ENCODE measurements around the gene ZFR. TPM values are rescaled to one million over a fixed set of nuclear protein-coding genes. Genes with fewer than 3 reads are reported as not detected.

ZFR gene
- total RNA-seq, 1 experiment from 2014 or later: 109 TPM

DNA sequence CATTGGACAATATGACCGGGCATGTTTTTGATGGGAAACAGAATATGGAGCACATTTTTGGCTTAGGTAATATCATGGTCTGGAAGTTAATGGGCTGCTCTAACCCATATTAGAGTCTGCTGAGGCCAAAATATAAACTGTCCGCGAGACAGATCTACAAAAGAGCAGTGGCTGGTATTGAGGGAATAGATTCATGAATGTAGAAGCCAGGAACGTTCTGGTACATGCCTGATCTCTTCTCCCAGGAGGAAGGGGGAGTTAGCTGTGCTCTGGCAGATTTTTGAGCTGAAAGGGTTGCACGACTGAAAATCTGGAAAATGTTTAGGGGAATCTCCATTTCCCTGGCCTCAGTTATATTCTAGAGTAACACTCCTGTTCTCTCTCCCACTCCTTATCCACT is 42.9 kb upstream of the ZFR start:
- intact Hi-C loops (cut with micrococcal nuclease): loop anchor here (10.0 kb wide), 1 partner anchor 427 kb away; no protein-coding TSS in a partner anchor
- Mint-ChIP-seq H3K27me3 (ENCODE audit: insufficient read depth, unreplicated experiment) (no peaks in the 10 kb centered on the region), H3K36me3 (ENCODE audit: insufficient read depth, unreplicated experiment) (no peaks in the 10 kb centered on the region), H3K27ac (ENCODE audit: low read depth, unreplicated experiment) (no peak overlapping the region), H3K4me3 (ENCODE audit: unreplicated experiment) (no peak overlapping the region), H3K9me3 (ENCODE audit: unreplicated experiment) (no peaks in the 10 kb centered on the region), H3K4me1 (ENCODE audit: insufficient read depth, unreplicated experiment) (no peaks in the 10 kb centered on the region)
- TF ChIP-seq, protein P1, sequence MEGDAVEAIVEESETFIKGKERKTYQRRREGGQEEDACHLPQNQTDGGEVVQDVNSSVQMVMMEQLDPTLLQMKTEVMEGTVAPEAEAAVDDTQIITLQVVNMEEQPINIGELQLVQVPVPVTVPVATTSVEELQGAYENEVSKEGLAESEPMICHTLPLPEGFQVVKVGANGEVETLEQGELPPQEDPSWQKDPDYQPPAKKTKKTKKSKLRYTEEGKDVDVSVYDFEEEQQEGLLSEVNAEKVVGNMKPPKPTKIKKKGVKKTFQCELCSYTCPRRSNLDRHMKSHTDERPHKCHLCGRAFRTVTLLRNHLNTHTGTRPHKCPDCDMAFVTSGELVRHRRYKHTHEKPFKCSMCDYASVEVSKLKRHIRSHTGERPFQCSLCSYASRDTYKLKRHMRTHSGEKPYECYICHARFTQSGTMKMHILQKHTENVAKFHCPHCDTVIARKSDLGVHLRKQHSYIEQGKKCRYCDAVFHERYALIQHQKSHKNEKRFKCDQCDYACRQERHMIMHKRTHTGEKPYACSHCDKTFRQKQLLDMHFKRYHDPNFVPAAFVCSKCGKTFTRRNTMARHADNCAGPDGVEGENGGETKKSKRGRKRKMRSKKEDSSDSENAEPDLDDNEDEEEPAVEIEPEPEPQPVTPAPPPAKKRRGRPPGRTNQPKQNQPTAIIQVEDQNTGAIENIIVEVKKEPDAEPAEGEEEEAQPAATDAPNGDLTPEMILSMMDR (IDR thresholded peaks at IDR 0.05; ENCODE audit: unreplicated experiment): no peak
- DNase-seq (ENCODE audit: unreplicated experiment): no peak
- CTCF ChIA-PET: interaction anchor here (0.6 to 5.3 kb wide), 8 partner anchors 10 to 429 kb away, joined by 3 to 169 read pairs (median 25); no protein-coding TSS in a partner anchor
- POLR2A ChIA-PET: no interaction called here
- no TSS peak for BruUV-seq (replicated peaks)

DNA sequence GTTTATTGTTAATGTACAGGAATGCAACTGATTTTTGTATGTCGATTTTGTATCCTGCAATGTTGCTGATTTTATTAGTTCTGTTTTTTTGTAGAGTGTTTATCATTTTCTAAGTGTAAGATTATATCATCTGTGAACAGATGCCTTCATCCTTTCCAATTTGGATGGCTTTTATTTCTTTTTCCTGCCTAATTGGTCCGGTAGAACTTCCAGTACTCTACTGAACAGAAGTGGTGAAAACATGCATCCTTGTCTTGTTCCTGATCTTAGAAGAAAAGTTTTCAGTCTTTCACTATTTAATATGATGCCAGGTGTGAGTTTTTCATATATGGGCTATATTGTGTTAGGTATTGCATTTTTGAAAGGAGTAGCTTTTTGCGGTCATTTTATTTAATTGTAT is 42.5 kb upstream of the ZFR start:
- H3K27me3 Mint-ChIP-seq (ENCODE audit: insufficient read depth, unreplicated experiment): no peaks in the 10 kb centered on the region
- H3K27ac Mint-ChIP-seq (ENCODE audit: low read depth, unreplicated experiment): no peak overlapping the region
- intact Hi-C loops (cut with micrococcal nuclease): loop anchor here (10.0 kb wide), 1 partner anchor 428 kb away; no protein-coding TSS in a partner anchor
- TF ChIP-seq, protein P1 (IDR thresholded peaks at IDR 0.05; ENCODE audit: unreplicated experiment): no peak
- BruUV-seq (replicated peaks): no TSS peak
- CTCF ChIA-PET: interaction anchor here (0.6 to 5.3 kb wide), 4 partner anchors 17 to 125 kb away, joined by 3 to 169 read pairs (median 48); no protein-coding TSS in a partner anchor
- no peaks in the 10 kb centered on the region for H3K9me3 Mint-ChIP-seq (ENCODE audit: unreplicated experiment)
- H3K36me3 Mint-ChIP-seq (ENCODE audit: insufficient read depth, unreplicated experiment): no peaks in the 10 kb centered on the region
- H3K4me1 Mint-ChIP-seq (ENCODE audit: insufficient read depth, unreplicated experiment): no peaks in the 10 kb centered on the region
- POLR2A ChIA-PET: no interaction called here
- no peak overlapping the region for H3K4me3 Mint-ChIP-seq (ENCODE audit: unreplicated experiment)
- DNase-seq (ENCODE audit: unreplicated experiment): no peak

DNA sequence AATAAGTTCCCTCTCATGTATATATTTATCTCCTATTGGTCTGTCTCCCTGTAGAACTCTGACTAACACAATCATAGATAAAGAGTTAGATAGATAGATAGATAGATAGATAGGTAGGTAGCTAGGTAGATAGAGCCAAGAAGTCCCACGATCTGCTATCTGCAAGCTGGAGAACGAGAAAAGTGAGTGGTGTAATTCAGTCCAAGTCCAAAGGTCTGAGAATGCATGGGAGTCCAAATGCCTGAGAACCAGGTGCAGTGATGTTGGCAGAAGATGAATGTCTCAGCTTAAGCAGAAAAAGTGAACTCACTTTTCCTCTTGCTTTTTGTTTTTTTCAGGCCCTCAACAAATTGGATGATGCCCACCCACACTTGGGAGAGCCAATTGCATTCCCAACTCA is 37.7 kb upstream of the ZFR start:
- intact Hi-C loops (cut with micrococcal nuclease): loop anchor here (10.0 kb wide), 1 partner anchor 433 kb away; no protein-coding TSS in a partner anchor
- ChIA-PET CTCF (interaction anchor here (0.6 to 3.5 kb wide), 2 partner anchors 108 to 111 kb away, joined by 3 to 20 read pairs; no protein-coding TSS in a partner anchor), POLR2A (no interaction called here)
- DNase-seq (ENCODE audit: unreplicated experiment): no peak
- Mint-ChIP-seq H3K36me3 (ENCODE audit: insufficient read depth, unreplicated experiment) (no peaks in the 10 kb centered on the region), H3K4me3 (ENCODE audit: unreplicated experiment) (no peak overlapping the region), H3K4me1 (ENCODE audit: insufficient read depth, unreplicated experiment) (no peaks in the 10 kb centered on the region), H3K9me3 (ENCODE audit: unreplicated experiment) (no peaks in the 10 kb centered on the region), H3K27ac (ENCODE audit: low read depth, unreplicated experiment) (no peak overlapping the region), H3K27me3 (ENCODE audit: insufficient read depth, unreplicated experiment) (no peaks in the 10 kb centered on the region)
- no TSS peak for BruUV-seq (replicated peaks)
- TF ChIP-seq, protein P1 (IDR thresholded peaks at IDR 0.05; ENCODE audit: unreplicated experiment): no peak

DNA sequence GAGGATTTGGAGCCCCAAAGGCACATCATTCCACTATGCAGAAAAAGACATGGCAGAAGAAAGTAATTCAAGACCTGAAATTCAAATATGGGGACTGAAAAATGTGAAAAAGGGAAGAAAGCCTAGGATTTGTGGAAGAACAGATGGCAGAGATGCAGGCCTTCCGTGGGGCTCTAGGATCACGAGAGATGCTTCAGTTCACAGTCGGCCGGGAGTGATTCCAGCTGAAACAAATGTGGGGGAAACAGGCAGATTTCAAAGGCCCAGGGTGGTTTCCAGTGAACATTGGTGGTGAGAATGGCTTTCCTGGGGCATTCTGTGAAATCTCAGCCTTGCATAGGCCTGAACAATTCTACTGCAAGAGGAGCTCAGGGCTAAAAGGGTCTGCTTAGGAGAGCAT is 34.6 kb upstream of the ZFR start:
- H3K4me3 Mint-ChIP-seq (ENCODE audit: unreplicated experiment): no peak overlapping the region
- no TSS peak for BruUV-seq (replicated peaks)
- no peaks in the 10 kb centered on the region for H3K27me3 Mint-ChIP-seq (ENCODE audit: insufficient read depth, unreplicated experiment)
- H3K9me3 Mint-ChIP-seq (ENCODE audit: unreplicated experiment): no peaks in the 10 kb centered on the region
- H3K36me3 Mint-ChIP-seq (ENCODE audit: insufficient read depth, unreplicated experiment): no peaks in the 10 kb centered on the region
- ChIA-PET CTCF (interaction anchor here (0.7 to 2.1 kb wide), 4 partner anchors 10 to 111 kb away, joined by 3 to 6 read pairs (median 5); no protein-coding TSS in a partner anchor), POLR2A (interaction anchor here (0.7 kb wide), 1 partner anchor 180 kb away, joined by 4 read pairs; no protein-coding TSS in a partner anchor)
- TF ChIP-seq, protein P1 (IDR thresholded peaks at IDR 0.05; ENCODE audit: unreplicated experiment): no peak
- DNase-seq (ENCODE audit: unreplicated experiment): no peak
- intact Hi-C loops (cut with micrococcal nuclease): no loop called here
- no peaks in the 10 kb centered on the region for H3K4me1 Mint-ChIP-seq (ENCODE audit: insufficient read depth, unreplicated experiment)
- H3K27ac Mint-ChIP-seq (ENCODE audit: low read depth, unreplicated experiment): no peak overlapping the region

Measured in MCF 10A (cell line).